RKO (cell line): ENCODE data around the gene EML6.

ENCODE experiments used
- DNase-seq: peaks from one replicate; pipeline ENCODE4 v3.0.0-alpha.2; 2016; ENCODE audit warnings: low spot score

Gene EML6

DNA sequence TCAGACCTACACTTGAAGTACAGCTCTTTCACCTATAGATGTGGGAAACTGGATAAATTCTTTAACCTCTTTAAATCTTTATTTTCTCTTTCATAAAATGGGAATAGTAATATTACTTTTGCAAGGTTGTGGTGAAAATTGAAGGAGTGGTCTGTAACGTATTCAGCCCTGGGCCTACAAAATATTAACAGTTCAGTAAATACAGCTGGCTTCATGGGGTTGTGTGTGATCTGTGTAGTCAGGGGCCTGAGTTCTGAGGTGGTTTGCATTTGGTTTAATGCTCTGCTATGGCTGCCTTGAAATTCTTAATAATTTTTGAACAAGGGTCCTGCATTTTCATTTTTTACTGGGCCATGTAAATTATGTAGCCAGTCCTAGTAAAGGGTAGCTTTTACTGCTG lies 16.8 kb upstream of the EML6 start:
- no peak for DNase-seq

- DNase-seq, result no peak
Measured at GRCh38 chr2:54708584-54709335, 14.7 kb upstream of the EML6 start.

- DNase-seq, result no peak
Measured at GRCh38 chr2:54709336-54709809, 14.1 kb upstream of the EML6 start.

GRCh38 chr2:54710216-54710615 lies 13.2 kb upstream of the EML6 start:
- DNase-seq, result no peak

- DNase-seq, result no peak
Measured at GRCh38 chr2:54712516-54712915, 10.9 kb upstream of the EML6 start.

DNA sequence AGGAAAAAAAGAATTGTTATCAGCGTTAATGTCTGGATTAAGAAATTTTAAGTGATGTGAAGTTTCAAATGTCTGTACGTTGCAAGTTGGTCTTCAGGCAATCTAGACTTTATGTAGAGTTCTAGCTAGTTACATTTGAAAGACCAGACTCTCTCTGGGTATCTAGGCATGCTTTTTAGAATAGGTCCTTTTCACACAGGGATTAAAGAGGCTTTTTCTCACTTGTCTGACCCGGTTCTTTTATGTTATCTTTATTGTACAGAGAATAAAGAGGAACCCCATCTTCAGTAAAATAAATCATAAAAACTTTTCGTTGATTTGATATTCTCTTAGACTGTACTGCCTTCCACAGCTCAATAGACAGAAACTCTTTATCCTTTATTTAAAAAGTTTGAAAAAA lies 8.5 kb upstream of the EML6 start:
- no peak for DNase-seq

DNA sequence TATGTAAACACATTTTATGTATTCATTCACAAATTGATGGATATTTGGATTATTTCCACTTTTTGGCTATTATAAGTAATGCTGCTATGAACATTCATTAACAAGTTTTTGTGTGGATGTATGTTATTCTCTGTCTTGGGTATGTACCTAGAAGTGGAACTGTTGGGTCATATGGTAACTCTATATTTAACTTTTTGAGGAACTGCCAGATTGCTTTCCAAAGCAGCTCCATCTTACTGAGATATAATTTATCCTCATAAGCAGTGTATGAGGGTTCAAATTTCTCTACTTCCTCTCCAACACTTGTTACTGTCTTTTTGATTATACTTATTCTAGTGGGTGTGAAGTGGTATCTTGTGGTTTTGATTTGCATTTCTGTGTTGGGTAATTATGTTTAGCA lies 7.1 kb upstream of the EML6 start:
- DNase-seq, result no peak

DNA sequence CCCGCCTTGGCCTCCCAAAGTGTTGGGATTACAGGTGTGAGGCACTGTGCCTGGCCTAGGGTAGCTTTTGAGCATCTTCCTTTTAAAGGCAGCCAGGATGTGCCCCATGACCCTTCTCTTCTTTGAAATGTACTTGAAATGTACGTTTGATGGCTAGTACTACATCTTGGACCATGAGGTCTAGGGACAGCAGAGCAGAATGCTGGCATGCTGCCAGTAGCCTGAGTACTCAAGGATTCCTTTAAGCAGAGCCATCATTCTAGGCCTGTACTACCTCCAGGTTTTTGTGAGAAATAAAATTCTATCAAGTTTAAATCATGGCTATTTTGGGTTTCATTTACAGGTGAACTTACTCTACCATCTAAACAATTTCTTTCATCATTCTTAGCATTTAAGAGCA lies 2.9 kb upstream of the EML6 start:
- no peak for DNase-seq

DNA sequence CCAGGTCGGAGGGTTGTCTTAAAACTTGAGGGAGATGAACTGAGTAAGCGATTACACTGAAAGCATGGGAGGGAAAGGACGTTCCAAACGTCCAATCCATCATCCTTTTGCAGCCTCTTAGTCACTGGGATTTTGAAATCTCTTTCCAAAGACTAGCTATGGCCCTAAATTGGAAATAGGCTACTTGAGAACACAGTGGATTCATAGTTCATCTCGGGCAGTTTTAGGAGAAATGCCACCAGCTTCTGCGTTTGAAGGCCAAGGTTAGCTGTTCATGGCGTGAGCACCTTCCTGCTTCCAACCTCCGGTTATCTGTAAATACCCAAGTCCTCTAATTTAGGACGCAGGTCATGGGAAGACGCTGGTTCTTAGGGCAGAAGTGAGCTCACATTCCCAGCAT lies 821 bp upstream of the EML6 start:
- DNase-seq, result peak; percentile 86

DNA sequence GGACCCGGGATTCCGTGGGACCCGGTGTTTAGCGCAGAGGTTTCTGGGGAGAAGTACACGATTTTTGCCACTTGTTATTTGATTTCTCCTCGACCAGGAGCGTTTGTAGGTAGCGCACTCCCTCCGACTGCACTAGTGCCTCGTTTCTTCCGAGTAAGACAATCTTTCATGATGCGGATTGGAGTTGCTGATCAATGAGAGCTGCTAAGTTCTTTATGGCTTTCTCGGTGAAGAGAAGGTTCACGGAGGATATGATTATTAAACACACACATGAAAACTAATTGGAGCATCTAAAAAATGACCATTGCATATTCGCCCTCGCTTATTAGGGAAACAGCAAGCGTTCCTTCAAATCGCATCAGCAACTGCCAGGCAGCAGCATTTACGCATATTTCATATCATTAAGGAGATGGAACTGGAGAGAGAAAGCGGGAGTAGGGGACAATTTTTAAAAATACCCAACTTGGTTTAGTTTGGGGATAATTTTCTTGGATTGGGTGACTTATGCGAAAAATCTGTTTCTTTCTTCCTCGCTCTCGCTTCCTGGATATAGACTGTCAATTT lies 616 bp downstream of the EML6 start:
- DNase-seq, result peak; percentile 50

DNA sequence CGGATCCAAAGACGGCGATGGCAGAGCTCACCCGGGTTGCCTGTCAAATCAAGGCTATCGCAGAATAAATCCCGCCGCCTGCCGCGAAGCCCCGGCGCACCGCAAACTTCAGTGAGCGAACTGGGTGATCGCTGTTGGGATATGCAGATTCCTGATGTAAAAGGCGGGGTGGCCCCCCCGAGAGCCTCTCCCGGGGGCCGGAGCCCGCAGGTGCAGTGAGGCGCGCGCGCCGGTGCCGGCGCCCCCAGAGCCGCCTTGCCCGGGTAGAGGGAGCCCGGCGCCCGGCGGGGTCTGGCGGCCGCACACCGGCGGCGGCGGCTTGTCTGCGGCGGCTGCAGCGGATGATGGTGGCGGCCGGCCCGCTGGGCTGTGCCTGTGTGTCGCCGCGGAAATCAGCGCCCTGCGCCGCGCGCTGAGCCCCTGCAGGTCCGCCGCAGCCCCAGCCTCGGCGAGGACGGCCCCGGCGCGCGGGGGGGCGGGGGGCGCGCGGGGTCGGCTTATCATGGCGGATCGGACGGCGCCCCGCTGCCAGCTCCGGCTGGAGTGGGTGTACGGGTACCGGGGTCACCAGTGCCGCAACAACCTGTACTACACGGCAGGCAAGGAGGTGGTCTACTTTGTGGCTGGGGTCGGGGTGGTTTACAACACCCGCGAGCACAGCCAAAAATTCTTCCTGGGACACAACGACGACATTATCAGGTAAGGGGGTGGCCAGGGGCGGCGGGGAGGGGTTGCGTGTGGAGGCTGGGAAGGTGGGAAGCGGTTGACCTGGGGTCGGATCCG lies 1.3 kb downstream of the EML6 start:
- DNase-seq, result no peak

- DNase-seq, result no peak
Measured at GRCh38 chr2:54725343-54726099, 2.1 kb downstream of the EML6 start.

- no peak for DNase-seq
Measured at GRCh38 chr2:54726431-54726830, 3.0 kb downstream of the EML6 start.

GRCh38 chr2:54726940-54727339 lies 3.5 kb downstream of the EML6 start:
- no peak for DNase-seq

DNA sequence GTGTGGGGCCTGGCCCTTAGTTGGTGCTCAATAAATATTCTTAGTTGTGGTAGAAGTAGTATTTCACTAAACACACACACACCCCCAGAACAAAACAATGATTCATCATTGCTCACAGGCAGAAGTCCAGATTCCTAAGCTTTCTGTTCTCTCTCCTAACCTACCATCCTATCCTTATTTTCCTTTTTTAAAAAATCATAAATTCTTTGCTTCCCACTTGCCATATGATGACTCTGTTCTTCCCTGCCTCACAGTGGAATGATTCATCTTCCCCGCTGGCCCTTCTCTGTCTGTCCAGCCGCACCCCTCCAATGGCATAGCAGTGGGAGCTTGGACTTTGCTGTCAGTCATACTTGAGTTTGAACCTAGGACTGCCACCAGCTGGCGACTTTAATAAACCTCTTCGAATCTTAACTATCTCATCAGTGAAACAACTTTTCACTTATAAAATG lies 5.2 kb downstream of the EML6 start:
- DNase-seq, result peak; percentile 88

DNA sequence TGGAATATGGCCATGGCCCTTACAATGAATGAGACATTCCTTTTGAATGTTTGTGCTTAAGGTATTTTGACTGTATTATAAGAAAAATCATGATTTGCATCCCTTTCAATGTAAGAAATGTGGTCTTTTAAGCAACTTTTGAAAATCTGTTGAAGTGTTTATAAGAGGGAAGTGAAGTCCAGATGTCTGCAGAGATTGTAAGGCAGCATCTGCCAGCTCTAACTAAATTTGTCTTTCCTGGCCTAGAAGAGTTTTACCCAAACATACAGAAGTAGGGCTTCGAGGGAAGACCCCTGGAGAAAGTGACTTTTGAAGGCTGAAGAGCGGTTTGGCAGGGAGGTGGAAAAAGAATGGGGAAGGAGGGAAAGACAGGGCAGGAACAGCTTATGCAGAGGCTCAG lies 12.2 kb downstream of the EML6 start:
- DNase-seq, result no peak

DNA sequence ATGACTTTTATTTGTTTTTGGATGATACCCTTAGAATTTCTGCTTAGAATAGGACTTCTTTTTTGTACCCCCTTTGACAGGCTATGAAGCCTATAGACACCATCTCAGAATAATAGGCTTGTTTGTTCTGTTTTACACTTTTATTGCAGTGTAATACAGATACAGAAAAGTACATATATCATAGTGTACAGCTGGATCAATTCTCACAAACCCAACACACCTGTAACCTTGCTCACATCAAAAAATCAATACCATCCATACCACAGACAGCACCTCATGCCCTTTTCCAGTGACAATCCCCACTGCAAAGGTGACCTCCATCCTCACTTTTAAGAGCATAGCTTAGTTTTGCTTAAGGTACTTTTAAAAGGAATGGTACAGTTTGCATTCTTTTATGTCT lies 14.8 kb downstream of the EML6 start:
- no peak for DNase-seq

- no peak for DNase-seq
Measured at GRCh38 chr2:54740333-54740732, 16.9 kb downstream of the EML6 start.

GRCh38 chr2:54741250-54741649 lies 17.8 kb downstream of the EML6 start:
- no peak for DNase-seq

DNA sequence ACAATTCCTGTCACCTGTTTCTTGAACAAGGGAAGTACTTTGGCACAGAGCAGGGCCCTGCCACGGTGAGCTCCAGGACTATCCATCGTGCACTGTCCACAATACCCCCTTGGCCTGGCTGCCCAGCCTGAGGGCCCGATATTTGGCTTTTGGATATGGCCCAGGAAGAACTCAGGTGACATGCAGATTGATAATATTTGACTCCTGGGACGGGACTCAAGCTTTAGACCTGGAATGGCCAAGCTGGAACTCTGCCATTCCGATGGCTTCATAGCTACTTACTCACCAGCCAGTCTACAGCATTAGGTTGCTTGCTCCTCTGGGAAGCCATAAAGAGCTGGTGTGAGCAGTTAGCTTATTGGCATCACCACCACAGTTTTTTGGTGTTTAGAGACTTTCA lies 26.6 kb downstream of the EML6 start:
- no peak for DNase-seq

- DNase-seq, result no peak
Measured at GRCh38 chr2:54752439-54752838, 29.0 kb downstream of the EML6 start.

GRCh38 chr2:54755641-54756326 lies 32.3 kb downstream of the EML6 start:
- DNase-seq, result no peak
